Ishikawa (cell line): ENCODE data around the gene STX3.

Source experiments
- CEBPB ChIP-seq: IDR thresholded peaks from 2 replicates; pipeline ENCODE4 v1.6.1; 2012
- EGR1 ChIP-seq: IDR thresholded peaks from 2 replicates; pipeline ENCODE4 v1.6.1; 2012
- EP300 ChIP-seq: IDR thresholded peaks from 2 replicates; pipeline ENCODE4 v1.6.1; 2012; ENCODE audit warnings: borderline replicate concordance
- RAD21 ChIP-seq: IDR thresholded peaks from 2 replicates; pipeline ENCODE4 v1.6.1; 2012; ENCODE audit warnings: low read depth
- TAF1 ChIP-seq: IDR thresholded peaks from 2 replicates; pipeline ENCODE4 v1.6.1; 2012; ENCODE audit warnings: low read depth, mild to moderate bottlenecking
- TCF12 ChIP-seq: IDR thresholded peaks from 2 replicates; pipeline ENCODE4 v1.6.1; 2012; ENCODE audit warnings: low read depth
- TEAD4 ChIP-seq: IDR thresholded peaks from 2 replicates; pipeline ENCODE4 v1.6.1; 2012
- YY1 ChIP-seq: IDR thresholded peaks from 2 replicates; pipeline ENCODE4 v1.6.1; 2012; ENCODE audit warnings: low read depth
- ZBTB7A ChIP-seq: IDR thresholded peaks from 2 replicates; pipeline ENCODE4 v1.6.1; 2012; ENCODE audit warnings: low read depth
- TF ChIP-seq, protein P1 (sequence below): IDR thresholded peaks from 2 replicates; pipeline ENCODE4 v1.6.1; 2012
- TF ChIP-seq, protein P2 (sequence below): IDR thresholded peaks from 2 replicates; pipeline ENCODE4 v1.6.1; 2012; ENCODE audit warnings: low read depth, mild to moderate bottlenecking

DNA sequence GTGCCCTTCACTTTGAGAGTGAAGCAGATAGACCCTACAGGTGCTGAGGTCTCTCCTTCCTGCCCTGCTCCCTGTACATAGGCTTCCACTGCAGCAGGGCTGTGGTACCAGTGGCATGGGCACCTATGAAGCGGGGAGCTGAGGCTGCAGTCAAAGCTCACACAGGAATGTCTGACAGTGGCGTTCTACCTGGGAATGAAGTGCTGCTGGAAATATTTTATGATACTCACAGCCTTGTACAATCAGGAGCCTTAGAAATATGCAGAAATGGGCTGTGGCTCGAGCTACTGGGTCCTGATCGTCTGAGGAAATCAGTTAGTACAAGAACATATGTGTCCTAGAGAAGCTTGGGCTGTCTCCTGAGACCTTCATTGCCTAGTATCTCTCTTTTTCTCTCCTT lies 30.6 kb downstream of the STX3 start:
- TF ChIP-seq, protein P1, sequence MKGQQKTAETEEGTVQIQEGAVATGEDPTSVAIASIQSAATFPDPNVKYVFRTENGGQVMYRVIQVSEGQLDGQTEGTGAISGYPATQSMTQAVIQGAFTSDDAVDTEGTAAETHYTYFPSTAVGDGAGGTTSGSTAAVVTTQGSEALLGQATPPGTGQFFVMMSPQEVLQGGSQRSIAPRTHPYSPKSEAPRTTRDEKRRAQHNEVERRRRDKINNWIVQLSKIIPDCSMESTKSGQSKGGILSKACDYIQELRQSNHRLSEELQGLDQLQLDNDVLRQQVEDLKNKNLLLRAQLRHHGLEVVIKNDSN: no peak
- TF ChIP-seq ZBTB7A: no peak
- TF ChIP-seq, protein P2, sequence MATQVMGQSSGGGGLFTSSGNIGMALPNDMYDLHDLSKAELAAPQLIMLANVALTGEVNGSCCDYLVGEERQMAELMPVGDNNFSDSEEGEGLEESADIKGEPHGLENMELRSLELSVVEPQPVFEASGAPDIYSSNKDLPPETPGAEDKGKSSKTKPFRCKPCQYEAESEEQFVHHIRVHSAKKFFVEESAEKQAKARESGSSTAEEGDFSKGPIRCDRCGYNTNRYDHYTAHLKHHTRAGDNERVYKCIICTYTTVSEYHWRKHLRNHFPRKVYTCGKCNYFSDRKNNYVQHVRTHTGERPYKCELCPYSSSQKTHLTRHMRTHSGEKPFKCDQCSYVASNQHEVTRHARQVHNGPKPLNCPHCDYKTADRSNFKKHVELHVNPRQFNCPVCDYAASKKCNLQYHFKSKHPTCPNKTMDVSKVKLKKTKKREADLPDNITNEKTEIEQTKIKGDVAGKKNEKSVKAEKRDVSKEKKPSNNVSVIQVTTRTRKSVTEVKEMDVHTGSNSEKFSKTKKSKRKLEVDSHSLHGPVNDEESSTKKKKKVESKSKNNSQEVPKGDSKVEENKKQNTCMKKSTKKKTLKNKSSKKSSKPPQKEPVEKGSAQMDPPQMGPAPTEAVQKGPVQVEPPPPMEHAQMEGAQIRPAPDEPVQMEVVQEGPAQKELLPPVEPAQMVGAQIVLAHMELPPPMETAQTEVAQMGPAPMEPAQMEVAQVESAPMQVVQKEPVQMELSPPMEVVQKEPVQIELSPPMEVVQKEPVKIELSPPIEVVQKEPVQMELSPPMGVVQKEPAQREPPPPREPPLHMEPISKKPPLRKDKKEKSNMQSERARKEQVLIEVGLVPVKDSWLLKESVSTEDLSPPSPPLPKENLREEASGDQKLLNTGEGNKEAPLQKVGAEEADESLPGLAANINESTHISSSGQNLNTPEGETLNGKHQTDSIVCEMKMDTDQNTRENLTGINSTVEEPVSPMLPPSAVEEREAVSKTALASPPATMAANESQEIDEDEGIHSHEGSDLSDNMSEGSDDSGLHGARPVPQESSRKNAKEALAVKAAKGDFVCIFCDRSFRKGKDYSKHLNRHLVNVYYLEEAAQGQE: no peak
- no peak for TF ChIP-seq EP300
- no peak for TF ChIP-seq YY1
- no peak for TF ChIP-seq RAD21
- no peak for TF ChIP-seq CEBPB
- no peak for TF ChIP-seq TCF12
- no peak for TF ChIP-seq TEAD4
- no peak for TF ChIP-seq EGR1
- TF ChIP-seq TAF1: no peak
